ENCODE data around the gene CCDC171. TPM values are rescaled to one million over a fixed set of nuclear protein-coding genes. Genes with fewer than 3 reads are reported as not detected.
A peak's percentile ranks its signal among the peaks of the same experiment; 100 is the strongest.
"Not testable (repeated sequence)": the region's sequence is repeated elsewhere in the genome, so short reads cannot be mapped to it uniquely, and the experiment has no call there.

The CCDC171 gene
- total RNA-seq, 1 donor from 2014 or later: 61.4 TPM

DNA sequence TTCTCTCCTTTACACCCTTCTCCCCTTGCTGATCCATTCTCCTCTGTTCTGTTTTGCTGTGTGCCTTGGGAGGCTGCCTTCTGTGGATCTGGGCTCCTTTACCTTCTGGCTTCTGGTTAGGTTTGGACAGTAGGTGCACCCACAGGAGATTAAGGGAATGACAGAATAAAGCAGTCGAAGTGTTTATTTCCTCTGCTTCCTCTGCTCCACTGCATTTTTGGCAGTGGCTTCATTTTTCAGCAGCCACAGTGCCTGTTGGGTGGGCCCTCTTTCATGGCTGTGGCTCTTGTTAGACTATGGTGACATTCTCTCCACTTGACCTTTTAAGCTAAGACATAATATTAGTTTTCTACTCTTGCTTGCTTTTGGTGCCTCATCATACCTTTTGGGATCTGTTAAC is 144.1 kb downstream of the CCDC171 start:
- no peak for DNase-seq (ENCODE audit: low spot score)

DNA sequence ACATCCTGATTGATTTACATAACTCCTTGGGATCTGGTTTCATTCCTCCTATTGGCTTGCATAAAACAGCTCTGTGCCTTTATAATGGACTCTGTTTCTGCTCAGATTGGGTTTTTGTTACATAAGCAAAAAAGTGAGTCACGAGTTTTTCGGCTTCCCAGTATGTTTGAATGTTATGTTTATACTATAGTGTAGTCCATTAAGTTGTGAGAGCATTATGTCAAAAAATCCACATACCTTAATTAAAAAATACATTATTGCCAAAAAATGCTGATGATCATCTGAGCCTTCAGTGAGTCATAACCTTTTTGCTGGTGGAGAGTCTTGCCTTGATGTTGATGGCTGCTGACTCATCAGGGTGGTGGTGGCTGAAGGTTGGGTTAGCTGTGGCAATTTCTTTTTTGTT is 144.6 kb downstream of the CCDC171 start:
- no peak for DNase-seq (ENCODE audit: low spot score)

DNA sequence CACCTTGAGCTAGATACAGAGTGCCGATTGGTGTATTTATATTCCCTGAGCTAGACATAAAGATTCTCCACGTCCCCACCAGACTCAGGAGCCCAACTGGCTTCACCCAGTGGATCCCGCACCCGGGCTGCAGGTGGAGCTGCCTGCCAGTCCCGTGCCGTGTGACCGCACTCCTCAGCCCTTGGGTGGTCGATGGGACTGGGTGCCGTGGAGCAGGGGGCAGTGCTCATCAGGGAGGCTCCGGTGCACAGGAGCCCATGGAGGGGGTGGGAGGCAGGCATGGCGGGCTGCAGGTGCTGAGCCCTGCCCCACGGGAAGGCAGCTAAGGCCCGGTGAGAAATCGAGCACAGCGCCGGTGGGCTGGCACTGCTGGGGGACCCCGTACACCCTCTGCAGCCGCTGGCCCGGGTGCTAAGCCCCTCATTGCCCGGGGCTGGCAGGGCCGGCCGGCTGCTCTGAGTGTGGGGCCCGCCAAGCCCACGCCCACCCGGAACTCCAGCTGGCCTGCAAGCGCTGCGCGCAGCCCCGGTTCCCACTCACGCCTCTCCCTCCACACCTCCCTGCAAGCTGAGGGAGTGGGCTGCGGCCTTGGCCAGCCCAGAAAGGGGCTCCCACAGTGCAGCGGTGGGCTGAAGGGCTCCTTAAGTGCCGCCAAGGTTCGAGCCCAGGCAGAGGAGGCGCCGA is 147.2 kb downstream of the CCDC171 start:
- DNase-seq (ENCODE audit: low spot score): not testable (repeated sequence)

DNA sequence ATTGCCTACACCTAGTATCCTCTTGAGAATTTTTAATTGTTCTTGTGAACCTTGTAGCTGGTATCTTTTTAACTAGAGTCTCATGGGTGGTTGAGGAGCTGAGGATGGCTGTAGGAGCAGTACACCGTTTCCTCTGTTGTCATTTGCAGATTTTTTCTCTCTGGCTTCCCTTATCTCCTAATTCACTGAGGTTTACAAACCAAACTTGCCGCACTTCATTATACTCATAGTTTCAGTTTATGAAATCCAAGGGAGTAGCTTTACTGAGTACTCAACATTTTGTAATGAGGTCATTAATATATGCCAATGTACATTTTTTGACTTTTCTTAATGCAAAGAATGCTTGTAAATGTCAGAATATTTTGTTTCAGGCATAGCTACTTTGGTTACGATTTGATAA is 154.2 kb downstream of the CCDC171 start:
- DNase-seq (ENCODE audit: low spot score): no peak

DNA sequence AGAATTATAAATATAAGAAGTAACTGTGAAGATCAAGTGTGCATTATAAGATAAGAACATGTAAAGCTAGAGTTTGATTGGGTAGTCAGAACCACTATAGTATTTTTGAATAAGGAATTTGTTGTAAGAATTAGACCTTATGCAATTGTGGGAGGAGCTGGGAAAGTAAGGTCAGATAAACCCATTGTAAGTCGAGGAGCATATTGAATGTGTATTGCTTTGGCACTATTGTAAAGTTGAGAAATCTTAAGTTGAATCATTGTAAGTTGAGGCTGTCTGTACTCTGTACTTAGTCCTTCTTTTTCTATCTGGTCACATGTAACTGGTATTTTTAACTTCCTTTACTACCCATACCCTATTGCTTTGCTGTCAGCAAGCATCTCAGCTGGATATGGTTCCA is 158.7 kb downstream of the CCDC171 start:
- no peak for DNase-seq (ENCODE audit: low spot score)

GRCh38 chr9:15711931-15712330 is 159.1 kb downstream of the CCDC171 start:
- DNase-seq (ENCODE audit: low spot score): no peak

DNA sequence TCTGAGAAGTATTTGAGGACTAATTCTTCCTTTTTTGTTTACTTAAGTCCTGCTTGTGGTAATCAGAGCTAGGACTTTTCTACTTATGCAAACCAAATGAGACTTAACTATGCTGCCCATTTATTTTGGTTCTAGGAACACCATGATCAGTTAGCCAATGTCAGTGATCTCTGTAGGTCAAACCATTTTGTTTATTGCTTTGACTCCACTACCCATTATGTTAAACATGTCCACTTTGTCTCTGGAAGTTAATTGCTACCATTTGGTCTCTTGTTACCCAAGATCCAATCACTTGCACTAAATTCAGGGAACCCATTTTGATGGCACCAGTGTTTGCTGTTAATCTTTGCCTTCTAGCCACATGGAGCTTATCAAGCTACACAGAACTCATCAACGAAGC is 161.9 kb downstream of the CCDC171 start:
- no peak for DNase-seq (ENCODE audit: low spot score)

DNA sequence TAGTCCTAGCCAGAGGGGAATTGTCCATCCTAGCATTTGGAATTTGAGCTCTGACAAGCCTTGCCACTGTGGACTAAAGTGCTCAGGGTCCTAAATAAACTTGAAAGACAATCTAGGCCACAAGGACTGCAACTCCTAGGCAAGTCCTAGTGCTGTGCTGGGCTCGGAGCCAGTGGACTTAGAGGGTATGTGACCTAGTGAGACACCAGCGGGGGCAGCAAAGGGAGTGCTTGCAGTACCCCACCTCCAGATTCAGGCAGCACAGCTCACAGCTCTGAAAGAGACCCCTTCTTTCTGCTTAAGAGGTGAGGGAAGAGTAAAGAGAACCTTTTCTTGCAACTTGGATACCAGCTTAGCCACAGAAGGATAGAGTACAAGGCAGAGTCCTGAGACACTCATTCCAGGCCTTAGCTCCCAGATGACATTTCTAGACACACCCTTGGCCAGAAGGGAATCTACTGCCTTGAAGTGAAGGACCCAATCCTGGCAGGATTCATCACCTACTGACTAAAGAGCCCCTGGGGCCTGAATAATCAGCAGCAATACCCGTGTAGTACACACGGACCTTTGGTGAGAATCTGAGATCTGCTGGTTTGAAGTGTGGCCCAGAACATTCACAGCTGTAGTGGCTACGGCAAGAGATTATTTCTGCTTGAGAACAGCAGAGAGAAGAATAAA is 164.6 kb downstream of the CCDC171 start:
- DNase-seq (ENCODE audit: low spot score): no peak

- DNase-seq (ENCODE audit: low spot score): no peak
These were observed 165.6 kb downstream of the CCDC171 start for GRCh38 chr9:15718423-15718822.

GRCh38 chr9:15720861-15721260 is 168.0 kb downstream of the CCDC171 start:
- DNase-seq (ENCODE audit: low spot score): no peak

- DNase-seq (ENCODE audit: low spot score): no peak
These were observed 170.0 kb downstream of the CCDC171 start for GRCh38 chr9:15722888-15723287.

GRCh38 chr9:15724016-15724415 is 171.2 kb downstream of the CCDC171 start:
- DNase-seq (ENCODE audit: low spot score): peak; percentile 41

GRCh38 chr9:15724612-15725011 is 171.8 kb downstream of the CCDC171 start:
- DNase-seq (ENCODE audit: low spot score): no peak

- peak; percentile 23 for DNase-seq (ENCODE audit: low spot score)
These were observed 173.1 kb downstream of the CCDC171 start for GRCh38 chr9:15725953-15726352.

- DNase-seq (ENCODE audit: low spot score): no peak
These were observed 176.7 kb downstream of the CCDC171 start for GRCh38 chr9:15729507-15729906.

DNA sequence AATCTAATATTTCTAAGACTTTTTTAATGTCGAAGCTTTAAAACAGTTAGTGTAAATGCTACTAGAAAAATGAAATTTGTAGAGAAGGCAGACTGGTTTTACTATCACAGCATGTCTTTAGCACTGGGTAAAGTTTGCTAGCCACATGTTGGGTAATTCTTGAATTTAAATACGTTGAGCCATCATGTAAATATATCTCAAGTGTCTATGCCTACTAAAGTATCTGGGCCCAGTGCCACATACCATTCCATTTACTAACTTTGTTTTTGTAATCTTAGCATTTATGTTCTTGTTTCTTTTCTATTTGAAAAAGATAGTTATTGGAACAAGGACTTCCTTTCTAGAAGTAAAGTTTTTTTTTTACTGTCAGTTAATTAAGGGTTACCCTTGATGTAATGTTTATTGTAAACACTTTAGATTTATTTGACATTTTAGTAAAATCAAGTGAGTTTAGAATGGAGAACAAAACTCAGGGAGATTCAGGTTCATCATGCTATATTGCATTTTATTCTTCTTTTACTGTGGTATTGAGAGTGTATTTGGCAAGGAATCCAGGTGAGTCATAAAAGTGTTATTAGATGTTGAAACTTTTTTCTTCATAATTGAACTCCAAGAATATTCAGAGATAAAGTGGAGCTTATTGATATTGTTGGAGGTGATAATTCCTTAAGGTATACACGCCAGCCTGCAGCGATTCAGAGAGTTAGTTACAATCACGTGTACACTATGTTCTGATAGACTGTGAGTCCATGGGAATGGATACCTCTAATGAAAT is 182.4 kb downstream of the CCDC171 start:
- DNase-seq (ENCODE audit: low spot score): peak; percentile 83

- DNase-seq (ENCODE audit: low spot score): no peak
These were observed 183.7 kb downstream of the CCDC171 start for GRCh38 chr9:15736569-15736968.

- no peak for DNase-seq (ENCODE audit: low spot score)
These were observed 185.2 kb downstream of the CCDC171 start for GRCh38 chr9:15738011-15738410.

DNA sequence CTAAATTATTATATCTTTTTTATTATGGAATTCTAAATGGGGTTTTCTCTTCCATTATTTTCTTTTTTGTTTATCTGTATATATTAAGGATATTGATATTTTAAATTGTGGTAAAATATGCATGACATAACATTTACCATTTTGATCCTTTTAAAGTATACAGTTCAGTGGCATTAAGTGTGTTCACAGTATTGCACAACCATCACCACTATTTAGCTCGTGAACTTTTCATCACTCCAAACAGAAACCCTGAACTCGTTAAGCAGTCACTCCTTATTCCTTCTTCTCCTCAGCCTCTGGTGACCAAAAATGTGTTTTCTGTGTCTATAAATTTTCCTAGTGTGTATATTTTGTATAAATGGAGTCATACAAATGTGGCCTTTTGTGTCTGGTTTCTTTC is 188.2 kb downstream of the CCDC171 start:
- DNase-seq (ENCODE audit: low spot score): no peak

GRCh38 chr9:15743512-15743911 is 190.7 kb downstream of the CCDC171 start:
- DNase-seq (ENCODE audit: low spot score): no peak

GRCh38 chr9:15744196-15744595 is 191.4 kb downstream of the CCDC171 start:
- no peak for DNase-seq (ENCODE audit: low spot score)

DNA sequence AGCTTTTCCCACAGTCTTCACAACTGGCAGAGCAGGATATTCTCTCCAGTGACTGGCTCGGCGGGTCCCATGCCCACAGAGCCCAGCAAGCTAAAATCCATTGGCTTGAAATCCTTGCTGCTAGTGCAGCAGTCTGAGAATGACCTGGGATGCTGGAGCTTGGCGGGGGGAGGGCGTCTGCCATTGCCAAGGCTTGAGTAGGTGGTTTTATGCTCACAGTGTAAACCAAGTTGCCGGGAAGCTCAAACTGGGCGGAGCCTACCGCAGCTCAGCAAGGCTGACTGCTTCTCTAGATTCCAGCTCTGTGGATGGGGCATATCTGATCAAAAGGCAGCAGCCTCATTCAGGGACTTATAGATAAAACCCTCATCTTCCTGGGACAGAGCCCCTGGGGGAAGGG is 194.1 kb downstream of the CCDC171 start:
- DNase-seq (ENCODE audit: low spot score): no peak

- DNase-seq (ENCODE audit: low spot score): no peak
These were observed 202.8 kb downstream of the CCDC171 start for GRCh38 chr9:15755660-15756059.

Data from umbilical cord (tissue), 2 donors.